ENCODE data around the gene PEPD. TPM values are rescaled to one million over a fixed set of nuclear protein-coding genes. Genes with fewer than 3 reads are reported as not detected.

Gene PEPD
- total and polyA plus RNA-seq, 4 donors, result 48.2 to 186 (median 55.5) TPM

GRCh38 chr19:33414667-33415605 lies 106.7 kb downstream of the PEPD start:
- WGBS, 2 donors, result 93 to 94% methylated on average over 32 of the region's 32 CpGs

DNA sequence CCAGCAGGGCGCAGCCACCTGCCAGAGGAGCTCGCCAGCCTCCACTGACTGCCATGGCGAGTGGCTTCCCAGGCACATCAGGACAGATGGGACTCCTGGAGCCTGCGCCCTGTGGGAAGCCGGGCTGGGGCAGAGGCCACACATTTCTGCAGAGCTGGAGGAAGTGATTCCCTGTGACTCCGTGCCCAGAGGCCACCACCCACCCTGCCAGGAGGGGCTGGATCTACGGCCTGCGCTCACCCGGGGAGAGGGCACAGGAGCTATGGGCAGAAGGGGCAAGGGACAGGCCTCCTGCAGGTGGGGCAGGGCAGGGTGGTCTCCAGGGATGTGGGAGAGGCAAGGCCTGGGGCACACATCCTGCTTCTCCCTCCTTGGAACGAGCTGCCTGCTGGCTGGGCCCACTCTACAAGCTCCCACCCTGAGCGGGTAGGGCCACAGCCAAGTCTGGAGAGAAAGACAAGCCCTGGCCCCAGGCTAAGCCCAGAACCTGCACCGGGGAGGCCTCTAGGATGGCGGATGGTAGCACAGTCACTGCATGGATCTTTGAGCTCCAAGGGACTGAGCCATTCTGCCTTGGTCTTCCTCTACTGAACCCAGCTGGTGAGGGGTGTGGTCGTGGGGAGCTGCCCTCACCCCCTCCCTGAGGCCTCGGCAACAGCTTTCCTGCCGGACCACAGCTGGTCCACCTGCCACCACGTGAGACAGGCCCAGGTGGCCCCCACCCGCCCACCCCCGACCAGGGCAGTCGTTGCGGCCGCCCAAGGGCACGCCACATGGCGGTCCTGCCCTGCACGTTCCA lies 107.5 kb downstream of the PEPD start:
- 91 to 92% methylated on average over 25 of the region's 25 CpGs for WGBS, 2 donors

More at GRCh38 chr19:33414667-33415605, 106.7 kb downstream of the PEPD start:
- DNase-seq (no peak), ATAC-seq (ENCODE audit: low FRiP score) (no peak)
- intact Hi-C loops (cut with DNase I), result loop anchor here in 1 of 2 donors (5.0 kb wide), 1 partner anchor 357 kb away; no protein-coding TSS in a partner anchor
- Histone ChIP-seq H3K9me3 (ENCODE audit: control insufficient read depth, low read length) (no peaks in the 10 kb centered on the region), H3K27ac (ENCODE audit: low read depth in 1 of 2, low read length in 2 of 2) (no peak overlapping the region), H3K36me3 (ENCODE audit: control insufficient read depth in 1 of 2, insufficient read depth in 2 of 2, low read length in 1 of 2) (no peaks in the 10 kb centered on the region), H3K4me1 (ENCODE audit: control insufficient read depth in 1 of 2, insufficient read depth in 2 of 2, low read length in 2 of 2) (no peaks in the 10 kb centered on the region), H3K27me3 (ENCODE audit: control insufficient read depth in 1 of 2, insufficient read depth in 2 of 2, low read length in 1 of 2) (no peaks in the 10 kb centered on the region), H3K4me3 (ENCODE audit: low read length in 2 of 2) (no peak overlapping the region)

GRCh38 chr19:33413426-33413725 lies 108.2 kb downstream of the PEPD start:
- Histone ChIP-seq H3K4me3 (ENCODE audit: low read length in 2 of 2) (no peak overlapping the region), H3K27me3 (ENCODE audit: control insufficient read depth in 1 of 2, insufficient read depth in 2 of 2, low read length in 1 of 2) (no peaks in the 10 kb centered on the region), H3K4me1 (ENCODE audit: control insufficient read depth in 1 of 2, insufficient read depth in 2 of 2, low read length in 2 of 2) (no peaks in the 10 kb centered on the region), H3K36me3 (ENCODE audit: control insufficient read depth in 1 of 2, insufficient read depth in 2 of 2, low read length in 1 of 2) (no peaks in the 10 kb centered on the region), H3K9me3 (ENCODE audit: control insufficient read depth, low read length) (no peaks in the 10 kb centered on the region), H3K27ac (ENCODE audit: low read depth in 1 of 2, low read length in 2 of 2) (no peak overlapping the region)
- 88 to 95% methylated on average over 13 of the region's 13 CpGs for WGBS, 2 donors
- DNase-seq (no peak), ATAC-seq (ENCODE audit: low FRiP score) (no peak)
- intact Hi-C loops (cut with DNase I), result no loop called here

More for the DNA sequence above, 107.5 kb downstream of the PEPD start:
- no peaks in the 10 kb centered on the region for H3K36me3 ChIP-seq (ENCODE audit: control insufficient read depth in 1 of 2, insufficient read depth in 2 of 2, low read length in 1 of 2)
- no peak for DNase-seq
- intact Hi-C loops (cut with DNase I), result no loop called here
- no peaks in the 10 kb centered on the region for H3K27me3 ChIP-seq (ENCODE audit: control insufficient read depth in 1 of 2, insufficient read depth in 2 of 2, low read length in 1 of 2)
- H3K9me3 ChIP-seq (ENCODE audit: control insufficient read depth, low read length), result no peaks in the 10 kb centered on the region
- no peak for ATAC-seq (ENCODE audit: low FRiP score)
- H3K27ac ChIP-seq (ENCODE audit: low read depth in 1 of 2, low read length in 2 of 2), result no peak overlapping the region
- no peak overlapping the region for H3K4me3 ChIP-seq (ENCODE audit: low read length in 2 of 2)
- H3K4me1 ChIP-seq (ENCODE audit: control insufficient read depth in 1 of 2, insufficient read depth in 2 of 2, low read length in 2 of 2), result no peaks in the 10 kb centered on the region

DNA sequence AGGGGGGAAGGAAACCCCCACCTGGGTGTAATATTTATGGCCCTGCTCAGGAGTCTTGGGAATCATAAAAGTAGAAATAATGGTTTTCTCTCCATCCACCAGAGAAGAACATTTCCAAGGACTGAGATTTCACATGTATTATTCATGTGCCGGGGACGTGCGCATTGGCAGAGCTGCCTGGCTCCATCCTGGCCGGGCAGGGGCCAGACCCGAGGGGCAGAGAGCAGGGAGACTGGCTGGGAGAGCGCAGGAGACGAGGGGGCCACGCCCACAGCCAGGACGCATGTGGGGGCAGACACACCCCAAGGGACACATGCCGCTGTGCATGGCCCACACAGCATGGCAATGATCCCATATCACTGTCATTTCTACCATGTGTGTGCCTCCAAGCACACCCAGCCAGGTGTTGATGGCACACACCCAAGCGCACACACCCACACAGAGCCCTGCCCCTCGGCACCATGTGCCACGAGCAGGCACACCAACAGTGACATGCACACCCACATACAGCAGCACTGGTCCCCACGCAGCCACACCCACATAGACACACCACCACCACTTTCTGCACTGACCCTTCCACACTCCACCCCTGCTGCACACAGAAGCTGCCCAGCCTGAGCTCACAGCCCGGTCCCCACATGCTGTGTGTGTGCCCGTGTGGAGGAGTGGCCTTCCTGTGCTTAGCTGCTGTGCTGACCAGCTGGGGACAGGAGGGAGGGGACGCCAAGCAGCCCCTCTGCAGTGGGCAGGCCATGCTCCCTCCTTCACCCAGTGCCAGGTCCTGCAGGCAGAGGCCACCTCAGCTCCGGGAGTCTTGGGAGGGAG lies 108.8 kb downstream of the PEPD start:
- no peak for ATAC-seq (ENCODE audit: low FRiP score)
- 84 to 86% methylated on average over 18 of the region's 18 CpGs for WGBS, 2 donors
- no peaks in the 10 kb centered on the region for H3K9me3 ChIP-seq (ENCODE audit: control insufficient read depth, low read length)
- no peak overlapping the region for H3K4me3 ChIP-seq (ENCODE audit: low read length in 2 of 2)
- H3K36me3 ChIP-seq (ENCODE audit: control insufficient read depth in 1 of 2, insufficient read depth in 2 of 2, low read length in 1 of 2), result no peaks in the 10 kb centered on the region
- no peak overlapping the region for H3K27ac ChIP-seq (ENCODE audit: low read depth in 1 of 2, low read length in 2 of 2)
- no peak for DNase-seq
- no peaks in the 10 kb centered on the region for H3K27me3 ChIP-seq (ENCODE audit: control insufficient read depth in 1 of 2, insufficient read depth in 2 of 2, low read length in 1 of 2)
- intact Hi-C loops (cut with DNase I), result no loop called here
- no peaks in the 10 kb centered on the region for H3K4me1 ChIP-seq (ENCODE audit: control insufficient read depth in 1 of 2, insufficient read depth in 2 of 2, low read length in 2 of 2)

DNA sequence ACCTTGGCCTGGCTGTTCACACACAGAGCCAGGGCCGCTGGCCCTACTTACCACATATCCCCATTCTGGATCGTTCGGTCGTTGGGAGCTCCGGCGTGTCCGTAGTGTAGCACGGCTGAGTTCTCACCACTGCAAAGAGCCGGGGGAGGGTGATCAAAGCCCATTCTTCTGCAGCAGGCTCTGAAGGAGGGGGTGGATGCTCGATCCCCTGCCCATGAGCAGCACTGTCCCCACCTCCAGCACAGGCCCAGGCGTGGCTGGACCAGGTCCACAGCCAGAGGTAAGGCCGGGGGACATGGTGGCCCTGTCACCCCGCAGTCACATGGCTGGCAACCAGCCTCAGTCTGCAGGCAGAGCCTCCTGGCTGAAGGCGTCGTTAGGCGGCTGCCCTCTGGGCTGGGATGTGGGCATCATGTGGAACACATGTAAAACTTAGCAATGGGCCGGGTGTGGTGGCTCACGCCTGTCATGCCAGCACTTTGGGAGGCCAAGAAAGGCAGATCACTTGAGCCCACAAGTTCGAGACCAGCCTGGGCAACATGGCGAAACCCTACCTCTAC lies 109.9 kb downstream of the PEPD start:
- H3K27ac ChIP-seq (ENCODE audit: low read depth in 1 of 2, low read length in 2 of 2), result no peak overlapping the region
- intact Hi-C loops (cut with DNase I), result no loop called here
- DNase-seq, result no peak
- no peaks in the 10 kb centered on the region for H3K9me3 ChIP-seq (ENCODE audit: control insufficient read depth, low read length)
- H3K4me3 ChIP-seq (ENCODE audit: low read length in 2 of 2), result no peak overlapping the region
- no peaks in the 10 kb centered on the region for H3K4me1 ChIP-seq (ENCODE audit: control insufficient read depth in 1 of 2, insufficient read depth in 2 of 2, low read length in 2 of 2)
- H3K27me3 ChIP-seq (ENCODE audit: control insufficient read depth in 1 of 2, insufficient read depth in 2 of 2, low read length in 1 of 2), result no peaks in the 10 kb centered on the region
- no peaks in the 10 kb centered on the region for H3K36me3 ChIP-seq (ENCODE audit: control insufficient read depth in 1 of 2, insufficient read depth in 2 of 2, low read length in 1 of 2)
- 91 to 94% methylated on average over 20 of the region's 20 CpGs for WGBS, 2 donors
- no peak for ATAC-seq (ENCODE audit: low FRiP score)

GRCh38 chr19:33410915-33411401 lies 110.6 kb downstream of the PEPD start:
- no peaks in the 10 kb centered on the region for H3K36me3 ChIP-seq (ENCODE audit: control insufficient read depth in 1 of 2, insufficient read depth in 2 of 2, low read length in 1 of 2)
- no peak overlapping the region for H3K4me3 ChIP-seq (ENCODE audit: low read length in 2 of 2)
- no peaks in the 10 kb centered on the region for H3K9me3 ChIP-seq (ENCODE audit: control insufficient read depth, low read length)
- H3K4me1 ChIP-seq (ENCODE audit: control insufficient read depth in 1 of 2, insufficient read depth in 2 of 2, low read length in 2 of 2), result no peaks in the 10 kb centered on the region
- intact Hi-C loops (cut with DNase I), result no loop called here
- no peaks in the 10 kb centered on the region for H3K27me3 ChIP-seq (ENCODE audit: control insufficient read depth in 1 of 2, insufficient read depth in 2 of 2, low read length in 1 of 2)
- no peak overlapping the region for H3K27ac ChIP-seq (ENCODE audit: low read depth in 1 of 2, low read length in 2 of 2)
- WGBS, 2 donors, result 78 to 81% methylated on average over 21 of the region's 21 CpGs
- DNase-seq (no peak), ATAC-seq (ENCODE audit: low FRiP score) (no peak)

DNA sequence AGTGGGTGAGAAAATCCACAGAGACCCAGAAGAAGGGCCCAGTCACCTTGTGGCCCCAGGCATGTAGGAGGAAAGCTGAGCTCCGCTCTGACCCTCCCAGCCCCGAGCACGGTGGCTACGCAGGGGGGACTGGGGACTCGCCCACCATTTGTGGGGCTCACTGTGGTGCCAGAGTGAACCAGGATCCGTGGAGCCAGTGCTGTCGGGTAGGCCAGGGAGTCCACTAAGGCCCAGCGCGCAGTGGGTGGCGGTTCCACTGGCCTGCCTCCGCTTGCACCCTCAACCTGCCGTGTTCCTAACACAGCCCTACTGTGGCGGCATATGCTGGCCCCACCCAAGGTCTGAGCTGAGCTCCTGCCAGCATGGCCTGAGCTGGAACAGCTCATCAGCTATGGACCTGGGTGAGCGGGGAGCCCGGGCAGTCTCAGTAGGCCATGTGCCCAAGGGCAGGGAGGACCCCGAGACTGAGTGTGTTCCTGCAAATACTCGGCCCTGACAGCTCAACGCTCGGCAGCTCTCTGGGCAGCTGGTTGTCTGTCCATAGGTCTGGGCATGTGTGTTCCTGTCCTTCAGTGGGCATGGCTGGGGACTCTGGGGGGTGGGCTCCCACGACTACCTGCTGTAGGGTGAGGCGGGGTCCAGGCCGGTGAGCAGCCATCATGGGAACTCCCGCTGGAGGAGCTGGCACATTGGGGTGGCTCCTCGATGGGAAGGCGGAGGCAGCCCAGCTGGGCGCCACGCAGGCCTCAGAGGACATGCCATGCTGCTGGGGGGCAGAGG lies 111.5 kb downstream of the PEPD start:
- H3K27me3 ChIP-seq (ENCODE audit: control insufficient read depth in 1 of 2, insufficient read depth in 2 of 2, low read length in 1 of 2), result no peaks in the 10 kb centered on the region
- DNase-seq (no peak), ATAC-seq (ENCODE audit: low FRiP score) (no peak)
- no peak overlapping the region for H3K27ac ChIP-seq (ENCODE audit: low read depth in 1 of 2, low read length in 2 of 2)
- no peak overlapping the region for H3K4me3 ChIP-seq (ENCODE audit: low read length in 2 of 2)
- no peaks in the 10 kb centered on the region for H3K9me3 ChIP-seq (ENCODE audit: control insufficient read depth, low read length)
- intact Hi-C loops (cut with DNase I), result loop anchor here (5.0 kb wide), 2 partner anchors 108 to 268 kb away; partner anchors contain the start of gene CEBPA (in 1 of the 2)
- 90 to 92% methylated on average over 21 to 27 of the region's 27 CpGs for WGBS, 2 donors
- no peaks in the 10 kb centered on the region for H3K4me1 ChIP-seq (ENCODE audit: control insufficient read depth in 1 of 2, insufficient read depth in 2 of 2, low read length in 2 of 2)
- H3K36me3 ChIP-seq (ENCODE audit: control insufficient read depth in 1 of 2, insufficient read depth in 2 of 2, low read length in 1 of 2), result no peaks in the 10 kb centered on the region

Data from aorta (tissue), 5 donors.